Pancreas (tissue), 10 donors: ENCODE data around the gene INTS11. TPM values are rescaled to one million over a fixed set of nuclear protein-coding genes. Genes with fewer than 3 reads are reported as not detected.
A peak's percentile ranks its signal among the peaks of the same experiment; 100 is the strongest.

Experiments
- ATAC-seq, 4 donors: fragments of 200-7000 bp; cut with Tn5 transposase; one replicate each; pipeline versions ENCODE4 v1.8.0 to v1.9.1; 2020; ENCODE audit warnings: mild to moderate bottlenecking in 4 of 4, moderate library complexity in 4 of 4
- DNase-seq, 6 donors: peaks; one replicate each; pipeline ENCODE4 v3.0.0-alpha.2; 2020
- FAIRE-seq: peaks from 2 replicates; lab custom pipeline; 2012; peaks lifted over from hg19 to GRCh38; lab: Jason Lieb, UNC
- H3K27ac ChIP-seq, 4 donors: fragments of 200-600 bp; sonication (generic); 1 replicate in 3 of 4; 2 replicates in 1 of 4; pipeline versions ENCODE4 v1.5.0 to v1.8.0; 2020
- H3K27me3 ChIP-seq, 4 donors: fragments of 200-600 bp; one replicate each; pipeline ENCODE4 v1.8.0; 2021
- H3K36me3 ChIP-seq, 3 donors: fragments of 200-600 bp; sonication (generic) in 1 of 3; one replicate each; pipeline versions ENCODE4 v1.5.0 to v1.8.0; 2020 to 2021
- H3K4me1 ChIP-seq, 3 donors: fragments of 200-600 bp; one replicate each; pipeline ENCODE4 v1.8.0; 2021
- H3K4me3 ChIP-seq, 4 donors: fragments of 200-600 bp; sonication (generic) in 2 of 4; one replicate each; pipeline versions ENCODE4 v1.5.0 to v1.8.0; 2020 to 2021
- H3K9me3 ChIP-seq, 4 donors: fragments of 200-600 bp; one replicate each; pipeline ENCODE4 v1.8.0; 2021
- CTCF ChIP-seq, 4 donors: fragments of 200-600 bp; sonication (generic) in 3 of 4; IDR thresholded peaks; one replicate each; pipeline versions ENCODE4 v1.5.0 to v1.8.0; 2021; ENCODE audit warnings: antibody characterized with exemption in 4 of 4
- WGBS, 2 donors: extraction: QIAGEN DNeasy Blood & Tissue Kit; methylation state at CpG; one replicate each; pipeline ENCODE4 v1.1.7; 2013; 5-methylcytosine and 5-hydroxymethylcytosine counted together
- intact Hi-C, 3 donors: fragments of 100-400 bp; cut with DNase I; formaldehyde crosslinking; loops; one replicate each; pipeline versions ENCODE4 v1.11.1 to v1.14.2; 2022
- polyA plus RNA-seq, 2 donors: library from polyadenylated mRNA; stranded (reverse); fragments of 200-250 nt; gene quantifications; one replicate each; pipeline ENCODE4 v1.2.3, GENCODE V29; 2013
- total RNA-seq, 6 donors: library from RNA; stranded (reverse); fragmentation: NEBNext Ultra II Directional in 4 of 6; extraction: Animal tissue kit (Norgen Biotek cat#: 25700) in 4 of 6; gene quantifications; one replicate each; pipeline versions ENCODE4 v1.2.1 to v1.2.4, GENCODE V29; 2021 to 2023
- donor health status: healthy with polysubstance abuse.
- donor health status: DM: no; HTN: no; CAD: no; lungs with moderate emphysema.
- donor health status: DM: no; HTN: no; CAD: no.
- donor health status: control.
- donor health status: control.
- donor health status: Bipolar disorder and iron deficiency.
- donor health status: DM: yes; HTN: yes; CAD: no.
- donor health status: DM: no; HTN: no; CAD: no.
- donor health status: DM: no; HTN: no; CAD: no.
- donor health status: DM: yes; HTN: yes; CAD: no.

INTS11 gene
- total and polyA plus RNA-seq, 8 donors = 33.4 to 311 (median 58.9) TPM

- Histone ChIP-seq H3K4me3 (no peak overlapping the region), H3K27me3 (no peaks in the 10 kb centered on the region), H3K9me3 (no peaks in the 10 kb centered on the region), H3K27ac (no peak overlapping the region), H3K36me3 (peaks cover 0 to 13% (median 5%) of the 10 kb centered on the region in 3 donors), H3K4me1 (no peaks in the 10 kb centered on the region)
- peak; percentile 5 to 39 (median 8) for ATAC-seq
- no peak for FAIRE-seq
- intact Hi-C loops = no loop called here
- no peak for DNase-seq
- 65 to 74% methylated on average over 36 of the region's 36 CpGs for WGBS, 2 donors
- TF ChIP-seq CTCF (IDR thresholded peaks at IDR 0.05) = no peak
Measured at GRCh38 chr1:1333551-1334241, 9.2 kb upstream of the INTS11 start.

GRCh38 chr1:1332774-1333480 is 8.5 kb upstream of the INTS11 start:
- H3K4me1 ChIP-seq = no peaks in the 10 kb centered on the region
- ATAC-seq (peak in 3 of 4 donors; percentile 3 to 8 (median 6)), DNase-seq (no peak), FAIRE-seq (no peak)
- intact Hi-C loops = no loop called here
- H3K27ac ChIP-seq = no peak overlapping the region
- H3K36me3 ChIP-seq = peaks cover 0 to 5% (median 1%) of the 10 kb centered on the region in 3 donors
- H3K9me3 ChIP-seq = no peaks in the 10 kb centered on the region
- no peak overlapping the region for H3K4me3 ChIP-seq
- WGBS, 2 donors = 60 to 74% methylated on average over 48 of the region's 48 CpGs
- no peaks in the 10 kb centered on the region for H3K27me3 ChIP-seq
- no peak for TF ChIP-seq CTCF (IDR thresholded peaks at IDR 0.05)

- Histone ChIP-seq H3K27me3 (no peaks in the 10 kb centered on the region), H3K4me1 (no peaks in the 10 kb centered on the region), H3K36me3 (peaks cover 0 to 4% (median 0%) of the 10 kb centered on the region in 3 donors), H3K4me3 (no peak overlapping the region), H3K27ac (no peak overlapping the region), H3K9me3 (no peaks in the 10 kb centered on the region)
- no peak for FAIRE-seq
- TF ChIP-seq CTCF (IDR thresholded peaks at IDR 0.05) = no peak
- WGBS, 2 donors = 71 to 73% methylated on average over 42 to 57 of the region's 57 CpGs
- no peak for ATAC-seq
- intact Hi-C loops = no loop called here
- no peak for DNase-seq
Measured at GRCh38 chr1:1332031-1332755, 7.7 kb upstream of the INTS11 start.

GRCh38 chr1:1331068-1331965 is 6.9 kb upstream of the INTS11 start, which contains the start of gene TAS1R3:
Gene TAS1R3, plus strand, starts transcription at chr1:1331280. Its CDS starts 66 bp downstream, at chr1:1331346.
- DNase-seq = no peak
- no peak within 1 kb of the TSS for H3K27ac ChIP-seq
- 58 to 63% methylated on average over 38 to 41 of the region's 41 CpGs for WGBS, 2 donors
- no peaks in the 10 kb centered on the region for H3K27me3 ChIP-seq
- TF ChIP-seq CTCF (IDR thresholded peaks at IDR 0.05) = no peak
- no peaks in the 10 kb centered on the region for H3K36me3 ChIP-seq
- intact Hi-C loops = no loop called here
- FAIRE-seq = no peak
- peaks cover 0 to 3% (median under 1%) of the 10 kb centered on the region in 3 donors for H3K4me1 ChIP-seq
- no peak within 1 kb of the TSS for H3K4me3 ChIP-seq
- no peak for ATAC-seq
- H3K9me3 ChIP-seq = no peaks in the 10 kb centered on the region
